ENCODE data around the gene KANK4.

- TF ChIP-seq CTCF (IDR thresholded peaks at IDR 0.05), result no peak
- no peak for TF ChIP-seq POLR2A (IDR thresholded peaks at IDR 0.05)
Observed at GRCh38 chr1:62250126-62250726, 69.0 kb downstream of the KANK4 start.
